Posterior cingulate gyrus (tissue), 11 donors: Measurements from ENCODE around the gene AIRE.
"Not testable (repeated sequence)": the region's sequence is repeated elsewhere in the genome, so short reads cannot be mapped to it uniquely, and the experiment has no call there.

ENCODE experiments used
- DNase-seq, 10 donors: peaks; one replicate each; pipeline versions ENCODE4 v3.0.0 to v3.0.0-alpha.2; 2020 to 2021; ENCODE audit warnings: mixed read lengths in 3 of 10
- intact Hi-C: fragments of 100-400 bp; cut with DNase I; formaldehyde crosslinking; loops from one replicate; pipeline ENCODE4 v1.15.1; 2023

Gene AIRE

DNA sequence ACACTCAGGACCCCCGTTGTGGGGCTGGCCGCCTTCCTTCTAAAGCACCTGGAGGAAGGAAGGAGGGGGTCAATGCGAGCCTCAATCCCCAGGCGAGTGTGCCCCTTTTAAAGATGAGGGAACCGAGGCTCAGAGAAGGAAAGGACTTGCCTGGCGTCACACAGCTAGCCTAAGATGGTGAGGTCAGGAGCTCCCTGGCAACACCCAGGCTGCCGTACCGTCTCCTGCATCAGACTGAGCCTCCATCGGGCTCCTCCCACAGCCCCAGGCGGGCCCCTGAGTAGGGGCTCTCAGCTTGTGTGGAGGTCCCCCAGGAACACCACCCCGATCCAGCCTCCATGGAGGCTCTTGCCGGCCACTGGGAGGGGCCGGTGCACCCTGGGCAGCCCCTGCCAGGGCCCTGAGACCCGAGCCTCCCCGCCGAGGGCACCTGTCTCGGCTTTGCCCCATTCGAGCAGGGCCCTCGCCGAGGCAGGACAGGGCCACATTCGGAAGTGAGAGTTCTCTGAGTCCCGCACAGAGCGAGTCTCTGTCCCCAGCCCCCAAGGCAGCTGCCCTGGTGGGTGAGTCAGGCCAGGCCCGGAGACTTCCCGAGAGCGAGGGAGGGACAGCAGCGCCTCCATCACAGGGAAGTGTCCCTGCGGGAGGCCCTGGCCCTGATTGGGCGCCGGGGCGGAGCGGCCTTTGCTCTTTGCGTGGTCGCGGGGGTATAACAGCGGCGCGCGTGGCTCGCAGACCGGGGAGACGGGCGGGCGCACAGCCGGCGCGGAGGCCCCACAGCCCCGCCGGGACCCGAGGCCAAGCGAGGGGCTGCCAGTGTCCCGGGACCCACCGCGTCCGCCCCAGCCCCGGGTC lies at the start of gene AIRE:
TSS of gene AIRE (plus strand) at position 739 of the 855 bp plus-strand sequence. CDS start 131 bp downstream, outside the sequence.
- DNase-seq: peak in 1 of 10 donors; percentile 83
- intact Hi-C loops: no loop called here

DNA sequence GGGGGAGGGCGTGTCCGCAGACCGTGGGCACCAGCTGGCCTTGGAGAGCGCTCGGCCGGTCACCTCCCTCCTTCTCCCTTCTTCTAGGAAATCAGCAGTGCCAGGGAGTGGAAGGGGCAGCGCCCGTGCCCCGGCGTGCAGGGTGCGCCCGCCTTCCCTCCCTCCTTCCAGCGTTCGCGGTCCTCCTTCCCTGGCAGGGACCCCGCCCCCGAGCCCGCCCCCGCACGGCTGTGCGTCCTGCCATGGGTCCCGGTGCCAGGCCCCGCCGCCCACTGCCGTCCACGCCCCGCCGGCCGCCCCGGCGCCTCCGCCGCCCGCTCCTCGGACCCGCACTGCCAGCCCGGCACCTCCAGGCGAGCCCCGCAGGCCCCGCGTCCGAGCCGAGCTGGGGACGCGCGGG lies 45.3 kb upstream of the AIRE start:
- DNase-seq, intact Hi-C loops: not testable (repeated sequence)

DNA sequence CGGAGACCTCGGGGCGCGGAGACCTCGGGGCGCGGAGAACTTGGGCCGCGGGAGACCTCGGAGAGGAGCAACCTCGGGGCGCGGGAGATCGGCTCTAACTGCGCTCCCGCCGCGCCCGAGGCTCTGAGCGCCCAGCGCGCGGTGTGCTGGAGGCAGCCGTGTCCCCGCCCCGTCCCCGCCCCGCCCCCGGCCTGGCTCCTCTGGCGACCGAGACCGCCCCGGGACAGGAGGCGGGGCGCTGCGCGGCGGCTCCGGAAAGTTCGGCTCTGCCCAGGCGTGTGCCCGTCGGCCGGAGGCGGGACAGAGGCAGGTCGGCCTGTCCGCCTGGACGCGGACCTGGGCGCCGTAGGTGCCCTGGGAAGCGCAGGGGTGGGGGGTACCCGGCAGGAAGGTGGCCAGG lies 44.8 kb upstream of the AIRE start, which contains the start of gene ICOSLG:
TSS of gene ICOSLG (minus strand) at position 102 of the 400 bp plus-strand sequence. CDS start 126 bp downstream, outside the sequence.
- DNase-seq, intact Hi-C loops: not testable (repeated sequence)

DNA sequence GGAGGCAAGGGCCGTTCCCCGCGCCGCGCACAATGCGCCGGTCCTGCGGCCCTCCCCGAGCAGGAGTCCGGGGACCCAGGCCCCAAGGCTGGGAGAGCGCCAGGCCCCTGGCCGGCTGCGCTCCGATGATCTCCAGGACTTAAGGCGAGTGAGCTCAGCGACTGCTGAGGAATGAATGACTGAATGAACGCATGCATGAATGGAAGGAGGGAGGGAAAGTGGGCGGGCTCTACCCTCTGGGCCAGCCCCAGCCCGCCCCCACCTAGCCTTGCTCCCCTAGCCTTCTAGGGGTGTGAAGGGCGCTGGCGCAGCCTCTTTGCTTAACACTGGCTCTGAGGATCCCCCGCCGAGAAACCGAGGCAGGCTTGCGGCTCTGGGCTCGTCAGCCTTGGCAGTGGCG lies 44.4 kb upstream of the AIRE start:
- DNase-seq, intact Hi-C loops: not testable (repeated sequence)

DNA sequence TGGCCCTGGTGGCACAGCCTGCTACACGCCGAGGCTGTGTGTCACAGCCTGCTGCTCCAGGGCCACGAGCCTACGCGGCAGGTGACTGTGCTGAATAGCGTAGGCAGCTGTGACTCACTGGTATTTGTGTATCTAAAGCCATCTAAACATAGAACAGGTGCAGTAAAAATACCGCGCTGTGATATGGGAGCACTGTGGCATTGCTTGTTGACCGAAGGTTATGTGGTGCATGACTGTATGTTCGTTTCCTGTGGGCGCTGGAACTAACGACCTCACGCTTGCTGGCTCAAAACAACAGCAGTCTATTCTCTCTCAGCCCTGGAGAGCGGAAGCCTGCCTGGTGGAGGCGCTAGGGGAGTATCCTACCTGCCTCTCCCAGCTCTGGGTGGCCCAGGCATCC lies 41.7 kb upstream of the AIRE start:
- intact Hi-C loops, DNase-seq: not testable (repeated sequence)

DNA sequence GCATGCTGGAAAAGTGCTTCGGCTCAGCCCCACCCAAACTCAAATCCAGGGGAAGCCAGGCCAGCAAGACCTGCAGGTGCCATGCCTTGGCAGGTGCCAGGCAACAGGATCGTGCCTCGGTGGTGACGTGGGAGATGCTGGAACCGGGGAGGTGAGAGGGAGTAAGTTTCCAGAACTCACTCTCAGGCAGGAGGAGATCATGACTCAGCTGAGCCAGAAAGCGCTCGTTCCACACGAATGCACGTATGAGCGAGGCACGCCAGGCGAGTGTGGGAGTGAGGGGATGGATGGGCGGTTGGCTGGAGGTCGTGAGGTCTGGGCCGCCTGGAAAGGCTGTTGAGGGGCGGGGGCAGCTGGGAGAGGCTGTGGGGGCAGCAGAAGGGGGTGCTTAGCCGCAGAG lies 37.8 kb upstream of the AIRE start:
- intact Hi-C loops, DNase-seq: not testable (repeated sequence)

DNA sequence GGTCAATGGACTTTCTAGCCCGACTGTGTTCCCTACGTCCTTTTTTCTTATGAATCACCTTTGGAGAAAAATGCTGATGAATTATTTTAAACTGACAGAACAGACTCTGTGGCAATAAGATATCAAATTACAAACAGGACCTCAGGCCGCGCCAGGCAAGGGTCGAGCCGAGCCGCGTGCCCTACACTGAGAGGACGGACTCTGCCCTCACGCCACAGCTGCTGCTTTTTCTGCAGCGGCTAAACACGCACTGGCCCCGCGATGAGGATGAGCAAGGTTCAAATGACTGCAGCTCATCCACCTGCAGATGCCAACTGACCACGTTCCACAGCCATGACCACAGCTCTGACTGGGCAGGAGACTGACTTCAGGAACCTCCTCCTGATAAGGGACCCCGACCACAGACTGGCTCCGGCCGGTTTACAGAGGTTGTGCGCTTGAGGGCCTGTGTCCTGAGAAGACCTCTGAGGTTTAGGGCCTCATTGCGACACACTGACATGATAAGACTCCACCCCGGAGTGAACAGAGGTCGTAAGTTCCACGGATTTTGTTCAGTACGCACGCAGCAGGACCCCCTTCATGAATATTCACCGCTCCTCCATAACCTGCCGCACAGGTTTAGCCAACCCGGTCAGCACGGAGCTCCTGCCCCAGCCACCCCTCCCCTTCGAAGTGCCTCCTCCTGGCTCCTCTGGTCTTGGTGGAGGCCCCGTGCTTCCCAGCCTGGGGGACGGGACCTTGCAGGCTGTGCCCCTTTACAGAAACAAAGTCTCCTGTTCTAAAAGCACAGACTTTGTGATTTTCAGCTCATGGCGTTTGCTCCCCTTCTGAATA lies 36.3 kb upstream of the AIRE start:
- DNase-seq, intact Hi-C loops: not testable (repeated sequence)

DNA sequence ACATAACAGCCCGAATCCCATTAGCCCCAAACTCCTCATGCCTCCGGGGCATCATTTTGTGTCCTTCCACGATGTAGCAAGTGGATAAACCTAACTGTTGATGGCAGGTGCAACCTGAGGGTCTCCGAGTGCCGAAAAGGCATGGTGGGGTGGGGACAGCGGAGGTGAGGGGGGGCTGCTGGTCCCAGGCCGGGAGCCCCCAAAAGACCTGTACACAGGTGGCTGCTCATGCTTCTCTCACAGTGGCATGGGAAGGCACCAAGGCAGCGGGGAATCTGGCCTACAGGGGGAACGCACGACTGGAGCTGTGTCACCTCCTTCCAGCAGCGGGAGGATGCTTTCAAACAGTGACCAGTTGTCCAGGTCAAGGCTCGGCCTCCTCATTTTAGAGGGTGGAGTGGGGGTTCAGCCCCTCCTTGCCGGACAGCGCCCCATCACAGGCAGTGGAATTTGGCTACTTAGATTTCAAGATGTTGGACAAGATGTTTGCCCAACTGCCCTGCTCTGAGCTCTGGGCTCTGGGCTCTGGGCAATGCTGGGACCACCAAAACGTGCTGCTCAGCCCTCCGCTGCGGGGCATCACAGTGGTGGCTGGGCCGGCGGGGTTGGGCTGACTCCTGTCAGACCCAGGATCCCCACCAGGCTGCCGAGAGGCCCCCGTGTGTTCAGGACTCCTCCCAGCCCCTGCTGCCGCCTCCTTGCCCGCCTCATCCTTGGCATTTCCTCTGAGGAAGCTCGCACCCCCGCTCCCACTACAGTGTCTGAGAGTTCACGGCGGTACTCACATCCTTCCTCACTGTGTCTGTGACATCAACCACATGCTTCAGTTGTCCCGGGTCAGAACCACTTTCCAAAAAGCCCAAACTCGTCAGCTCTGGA lies 31.6 kb upstream of the AIRE start:
- DNase-seq: peak in 3 of 10 donors; percentile 52 to 80 (median 64)
- intact Hi-C loops: no loop called here

DNA sequence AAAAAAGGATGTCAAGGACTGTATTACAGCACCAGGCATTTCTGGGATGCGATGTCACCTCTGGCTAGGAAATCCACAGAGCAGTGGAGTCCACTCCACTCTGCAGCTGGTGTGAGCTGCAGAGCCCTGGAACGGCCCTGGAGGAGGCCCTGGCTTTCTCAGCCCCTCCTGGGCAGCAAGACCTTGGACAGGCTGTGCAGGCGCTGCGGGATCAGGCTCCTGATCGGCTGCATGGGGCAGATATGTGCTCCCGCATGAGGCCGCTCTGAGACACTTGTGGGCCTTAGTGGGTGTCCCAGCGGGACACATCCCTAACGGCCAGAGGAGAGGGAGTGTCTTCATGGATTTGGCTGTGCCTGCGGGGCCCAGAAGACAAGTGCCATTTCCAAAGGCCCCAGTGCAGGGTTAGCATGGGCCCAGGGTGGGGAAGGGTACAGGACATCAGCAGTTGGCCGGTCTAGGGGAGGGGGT lies 30.1 kb upstream of the AIRE start:
- peak in 3 of 10 donors; percentile 24 to 55 (median 55) for DNase-seq
- intact Hi-C loops: no loop called here

DNA sequence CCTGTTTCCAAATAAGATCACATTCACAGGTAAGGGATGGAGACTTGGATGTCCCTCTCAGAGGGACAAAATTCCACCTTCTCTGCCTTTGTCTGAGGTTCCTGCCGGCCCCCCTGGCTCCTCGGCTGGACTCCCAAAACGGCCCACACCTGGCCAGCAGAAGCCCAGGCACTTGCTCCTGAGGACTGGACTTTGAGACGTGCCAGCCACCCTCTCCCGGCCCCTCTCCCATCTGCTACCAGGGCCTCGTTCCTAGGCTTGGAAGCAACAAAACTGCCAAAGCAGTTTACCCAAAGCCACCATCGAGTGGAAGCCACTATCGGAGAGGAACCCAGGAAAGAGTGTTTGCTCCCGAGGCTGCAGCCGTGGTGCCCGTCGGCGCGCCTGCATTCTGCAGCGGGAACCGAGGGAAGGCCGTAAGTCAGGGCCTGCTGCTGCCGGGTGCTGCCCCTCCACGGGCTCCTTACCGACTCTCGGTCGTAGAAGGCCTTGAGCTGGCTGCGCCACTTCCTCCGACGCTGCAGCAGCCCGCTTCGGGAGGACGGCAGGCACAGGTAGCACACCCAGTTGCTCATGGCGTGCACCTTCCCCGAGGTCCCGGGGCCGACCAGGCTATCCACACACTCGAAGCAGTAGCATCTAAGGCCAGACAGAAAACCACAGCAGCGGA lies 27.5 kb upstream of the AIRE start:
- DNase-seq: peak in 1 of 10 donors; percentile 79
- intact Hi-C loops: no loop called here

DNA sequence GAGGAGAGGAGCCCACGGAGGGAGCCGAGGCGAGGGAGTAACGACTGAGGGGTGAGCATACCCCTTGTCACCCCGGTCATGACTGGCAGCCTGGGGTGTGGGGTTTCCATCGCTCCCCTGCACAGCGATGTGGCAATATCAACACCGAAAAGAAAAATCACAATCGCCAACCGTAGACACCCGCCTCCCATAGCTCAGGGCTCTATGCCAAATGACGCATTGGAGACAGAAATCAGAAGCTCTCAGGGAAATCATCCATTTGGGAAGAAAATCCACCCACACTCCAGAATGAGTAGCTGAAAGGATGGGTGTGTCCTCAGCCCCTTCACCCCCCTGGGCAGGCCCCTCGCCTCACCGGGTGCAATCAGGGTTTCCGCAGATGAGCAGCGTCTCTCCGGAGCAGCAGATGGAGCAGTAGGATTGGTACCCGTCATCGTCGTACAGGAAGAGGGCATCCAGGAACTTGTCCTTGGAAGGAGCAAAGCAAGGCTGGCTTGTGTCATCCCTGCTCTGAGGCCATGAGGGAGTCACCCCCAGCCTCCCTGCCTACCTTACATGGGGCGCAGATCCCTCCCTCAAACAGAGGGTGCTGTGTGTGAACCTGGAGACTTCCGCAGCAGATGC lies 26.5 kb upstream of the AIRE start:
- peak in 1 of 10 donors; percentile 11 for DNase-seq
- intact Hi-C loops: no loop called here

DNA sequence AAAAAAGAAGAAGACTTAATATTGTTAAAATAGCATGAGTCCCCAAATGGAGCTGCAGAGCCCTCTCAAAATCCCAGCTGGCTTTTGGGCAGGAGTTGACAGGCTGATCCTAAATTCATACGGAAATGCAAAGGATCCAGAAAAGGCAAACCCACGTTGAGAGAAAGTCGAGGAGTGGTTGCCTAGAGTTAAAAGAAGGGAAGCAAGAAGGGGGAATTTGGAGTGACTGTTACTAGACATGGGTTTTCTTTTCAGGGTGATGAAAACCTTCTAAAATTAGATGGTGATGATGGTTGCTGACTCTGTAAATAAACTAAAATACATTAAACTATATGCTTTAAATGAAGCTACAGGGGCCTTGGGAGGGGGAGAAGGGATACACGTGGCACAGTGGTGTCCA lies 25.6 kb upstream of the AIRE start:
- intact Hi-C loops: no loop called here
- DNase-seq: peak in 1 of 10 donors; percentile 7

DNA sequence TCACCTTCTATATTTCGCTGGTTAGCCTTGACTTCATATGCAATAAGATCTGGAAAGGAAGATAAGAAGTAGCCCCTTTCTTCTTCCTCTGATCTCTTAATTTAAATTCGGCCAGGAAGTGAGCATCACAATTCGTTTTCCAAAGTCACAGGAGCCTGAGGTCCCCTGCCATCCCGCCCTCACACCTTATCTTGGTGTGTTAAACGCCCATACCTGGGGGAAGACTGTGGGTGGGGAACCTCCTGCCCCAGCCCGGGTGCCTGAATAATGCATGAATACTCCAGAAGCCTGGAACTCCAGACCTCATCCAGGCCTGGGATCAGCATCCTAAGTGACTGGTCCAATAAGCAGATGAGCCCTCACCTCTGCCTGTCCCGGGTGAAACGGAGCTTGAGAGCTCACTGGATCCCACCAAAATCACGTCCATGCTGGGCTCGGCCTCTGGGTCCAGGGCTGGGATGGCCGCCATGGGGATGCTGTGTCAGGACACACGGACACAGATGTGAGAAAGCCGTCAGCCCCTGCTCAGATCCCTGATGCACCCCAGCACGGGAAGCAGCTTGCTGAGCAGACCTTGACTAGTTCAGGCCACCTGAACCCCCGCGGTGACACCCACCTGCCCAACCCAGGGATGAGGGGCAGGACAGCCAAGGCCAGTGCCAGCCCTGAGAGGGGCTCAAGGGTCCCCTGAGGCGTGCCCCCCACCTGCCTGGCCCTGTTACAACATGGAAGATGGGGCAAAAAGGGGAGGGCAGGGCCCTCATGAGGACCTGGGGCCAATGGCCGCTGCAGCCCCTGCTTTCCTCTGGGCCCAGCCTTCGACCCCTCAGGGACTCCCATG lies 24.7 kb upstream of the AIRE start:
- intact Hi-C loops: no loop called here
- DNase-seq: peak in 1 of 10 donors; percentile 68

DNA sequence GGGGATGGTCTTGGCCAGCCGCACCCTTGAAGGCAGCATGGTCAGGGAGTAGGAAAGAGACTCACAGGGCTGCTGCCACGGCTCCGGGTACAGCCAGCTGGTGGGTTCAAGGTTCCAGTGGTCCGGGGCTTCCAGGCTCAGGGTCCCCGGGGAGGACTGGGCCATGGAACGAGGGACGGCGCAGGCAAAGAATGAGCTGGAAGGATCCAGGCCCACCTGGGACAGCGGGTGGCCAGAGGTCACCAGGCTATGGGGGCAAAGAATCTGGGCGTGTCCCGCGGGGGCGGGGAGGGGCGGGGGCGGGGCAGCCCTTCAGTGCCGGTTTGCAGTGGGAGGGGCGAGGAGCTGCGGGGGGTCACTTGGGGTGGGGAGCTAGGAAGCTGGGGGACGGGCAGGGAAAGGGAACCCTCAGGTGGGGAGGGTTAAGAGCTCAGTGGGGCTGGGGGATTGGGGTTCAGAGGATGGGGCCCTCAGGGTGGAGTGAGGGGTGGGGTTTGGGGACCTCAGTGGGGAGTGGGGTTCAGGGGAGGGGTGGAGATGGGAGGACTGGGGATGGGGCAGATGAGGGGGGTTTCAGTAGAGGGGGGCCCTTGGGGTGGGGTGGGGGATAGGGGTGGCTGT lies 23.9 kb upstream of the AIRE start, which contains the start of gene DNMT3L:
TSS of gene DNMT3L (minus strand) at position 223 of the 621 bp plus-strand sequence. CDS start 638 bp downstream, outside the sequence.
- DNase-seq: peak in 1 of 10 donors; percentile 56

DNA sequence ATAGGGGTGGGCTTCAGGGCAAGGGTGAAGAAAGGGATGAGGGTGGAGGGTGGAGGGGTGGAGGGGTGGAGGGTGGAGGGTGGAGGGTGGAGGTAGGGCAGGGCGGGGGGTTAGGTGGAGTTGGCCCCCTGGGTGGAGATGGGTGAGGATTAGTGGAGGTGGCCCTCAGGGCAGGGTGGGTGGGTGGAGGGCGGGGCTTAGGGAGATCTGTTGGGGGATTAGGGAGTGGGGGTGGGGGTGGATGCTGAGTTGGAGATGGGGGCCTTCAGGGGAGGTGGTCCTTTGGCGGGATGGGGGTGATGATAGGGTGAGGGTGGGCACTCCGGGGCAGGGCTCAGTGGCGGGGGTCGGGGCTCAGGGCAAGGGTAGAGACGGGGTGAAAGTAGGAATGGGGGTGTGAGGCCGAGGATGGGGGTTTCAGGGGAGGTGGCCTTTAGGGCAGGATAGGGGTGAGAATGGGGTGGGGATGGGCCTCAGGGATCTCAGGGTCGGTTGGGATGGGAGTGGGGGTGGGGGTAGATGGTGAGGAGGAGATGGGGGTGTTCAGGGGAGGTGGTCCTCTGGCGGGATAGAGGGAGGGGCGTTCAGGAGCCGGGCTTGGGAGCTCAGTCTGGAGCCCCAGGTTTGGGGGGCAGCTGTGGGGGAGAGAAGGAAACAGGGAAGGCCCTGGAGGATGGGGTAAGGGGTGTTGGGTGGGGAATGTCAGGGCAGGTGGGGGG lies 23.2 kb upstream of the AIRE start:
- peak in 1 of 10 donors; percentile 19 for DNase-seq
- intact Hi-C loops: no loop called here

More for the DNA sequence above, 23.9 kb upstream of the AIRE start, which contains the start of gene DNMT3L:
- intact Hi-C loops: no loop called here

DNA sequence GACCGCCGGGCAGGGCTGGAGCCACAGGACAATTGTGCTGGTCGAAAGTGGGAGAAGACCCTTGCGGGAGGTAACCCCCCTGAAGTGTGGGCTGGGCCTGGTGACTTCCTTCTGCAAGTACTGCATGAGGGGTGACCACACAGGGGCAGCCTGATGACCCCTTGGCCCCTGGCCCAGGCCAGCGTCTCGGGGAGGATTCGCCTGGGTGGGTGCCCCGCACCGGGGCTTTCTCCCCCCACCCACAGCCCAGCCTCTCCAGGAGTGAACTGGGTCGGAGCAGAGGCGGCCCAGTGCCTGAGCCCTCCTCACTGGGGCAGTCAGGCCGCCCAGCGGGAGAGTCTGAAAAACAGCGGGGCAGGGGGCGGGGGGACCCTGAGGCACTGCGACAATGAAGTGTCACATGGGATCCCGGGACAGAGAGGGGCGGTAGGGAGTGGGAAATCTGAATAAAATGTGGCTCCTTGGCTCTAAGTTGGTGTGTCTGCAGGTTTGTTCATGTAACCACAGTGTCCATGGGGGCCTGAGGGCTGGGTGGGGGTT lies 22.4 kb upstream of the AIRE start:
- DNase-seq: peak in 1 of 10 donors; percentile 79
- intact Hi-C loops: no loop called here
